ENCODE data around the gene LMO2.

DNA sequence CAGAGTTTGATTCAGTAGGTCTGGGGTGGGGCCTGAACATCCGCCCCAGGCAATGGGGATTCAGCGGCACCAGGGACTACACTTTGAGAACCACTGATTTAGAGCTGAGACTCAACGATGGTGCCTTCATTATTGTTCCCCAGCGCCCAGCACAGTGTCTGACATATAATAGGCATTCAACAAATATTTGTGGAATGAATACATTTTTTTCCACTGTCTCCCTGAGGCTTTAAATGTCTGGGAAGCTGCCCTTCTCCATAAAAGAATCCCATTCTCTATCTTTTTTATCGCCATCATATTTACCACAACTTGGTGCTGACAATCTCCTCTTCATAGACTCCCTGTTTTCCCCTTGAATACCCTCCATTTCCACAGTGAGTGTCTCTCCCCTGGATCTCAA, 23.6 kb upstream of the LMO2 start:
- TF ChIP-seq, protein P1, sequence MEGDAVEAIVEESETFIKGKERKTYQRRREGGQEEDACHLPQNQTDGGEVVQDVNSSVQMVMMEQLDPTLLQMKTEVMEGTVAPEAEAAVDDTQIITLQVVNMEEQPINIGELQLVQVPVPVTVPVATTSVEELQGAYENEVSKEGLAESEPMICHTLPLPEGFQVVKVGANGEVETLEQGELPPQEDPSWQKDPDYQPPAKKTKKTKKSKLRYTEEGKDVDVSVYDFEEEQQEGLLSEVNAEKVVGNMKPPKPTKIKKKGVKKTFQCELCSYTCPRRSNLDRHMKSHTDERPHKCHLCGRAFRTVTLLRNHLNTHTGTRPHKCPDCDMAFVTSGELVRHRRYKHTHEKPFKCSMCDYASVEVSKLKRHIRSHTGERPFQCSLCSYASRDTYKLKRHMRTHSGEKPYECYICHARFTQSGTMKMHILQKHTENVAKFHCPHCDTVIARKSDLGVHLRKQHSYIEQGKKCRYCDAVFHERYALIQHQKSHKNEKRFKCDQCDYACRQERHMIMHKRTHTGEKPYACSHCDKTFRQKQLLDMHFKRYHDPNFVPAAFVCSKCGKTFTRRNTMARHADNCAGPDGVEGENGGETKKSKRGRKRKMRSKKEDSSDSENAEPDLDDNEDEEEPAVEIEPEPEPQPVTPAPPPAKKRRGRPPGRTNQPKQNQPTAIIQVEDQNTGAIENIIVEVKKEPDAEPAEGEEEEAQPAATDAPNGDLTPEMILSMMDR (IDR thresholded peaks at IDR 0.05), result no peak
- TF ChIP-seq POLR2A (IDR thresholded peaks at IDR 0.05), result no peak
